ENCODE data around the gene PEX14.

The PEX14 gene

DNA sequence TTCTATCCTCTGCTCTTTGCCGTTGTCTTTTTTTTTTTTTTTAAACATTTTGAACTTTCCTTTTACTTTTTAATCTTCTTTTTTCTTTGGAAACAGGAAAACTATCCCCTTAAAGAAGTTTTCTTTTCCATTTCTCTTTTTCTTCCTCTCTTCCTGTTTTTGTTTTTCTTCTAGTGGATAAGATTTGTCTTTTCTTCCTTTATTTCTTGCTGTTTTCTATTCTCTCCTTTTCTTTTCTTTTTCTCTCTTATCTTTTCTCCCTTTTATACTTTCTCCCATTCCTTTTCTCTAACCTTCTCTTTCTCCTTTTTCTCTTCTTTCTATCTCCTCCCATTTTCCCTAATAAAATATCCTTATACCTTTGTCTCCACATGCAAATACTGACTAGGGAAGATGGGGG lies 46.2 kb downstream of the PEX14 start:
- no peak for DNase-seq

DNA sequence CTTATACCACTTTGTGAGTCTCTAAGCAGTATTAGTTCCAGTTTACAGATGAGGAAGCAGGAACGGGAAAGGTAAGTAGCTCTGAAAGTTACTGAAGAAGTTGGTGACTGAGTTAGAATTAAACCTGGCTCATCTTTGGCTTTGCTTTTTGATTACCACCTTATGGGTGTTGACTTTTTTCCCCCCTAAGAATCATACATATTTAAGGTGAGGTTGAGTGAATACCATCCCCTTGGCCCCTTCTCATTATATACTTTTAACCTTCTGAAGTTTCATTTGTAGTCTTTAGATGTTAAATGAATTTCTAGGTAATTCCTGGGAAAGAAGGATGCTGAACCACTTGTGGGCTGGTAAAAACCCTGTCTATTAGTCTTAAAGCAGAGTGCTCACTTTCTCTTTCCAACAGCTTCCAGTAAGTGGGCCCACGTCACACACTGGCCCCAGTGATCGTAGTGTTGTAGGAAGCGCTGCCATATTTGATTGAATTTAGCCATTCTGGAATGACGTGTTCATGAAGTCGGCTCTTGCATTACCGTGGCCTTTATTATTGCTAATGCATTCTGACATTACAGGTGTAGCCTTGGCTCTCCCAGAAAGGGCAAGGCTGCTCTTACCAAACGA lies 46.9 kb downstream of the PEX14 start:
- DNase-seq = no peak

DNA sequence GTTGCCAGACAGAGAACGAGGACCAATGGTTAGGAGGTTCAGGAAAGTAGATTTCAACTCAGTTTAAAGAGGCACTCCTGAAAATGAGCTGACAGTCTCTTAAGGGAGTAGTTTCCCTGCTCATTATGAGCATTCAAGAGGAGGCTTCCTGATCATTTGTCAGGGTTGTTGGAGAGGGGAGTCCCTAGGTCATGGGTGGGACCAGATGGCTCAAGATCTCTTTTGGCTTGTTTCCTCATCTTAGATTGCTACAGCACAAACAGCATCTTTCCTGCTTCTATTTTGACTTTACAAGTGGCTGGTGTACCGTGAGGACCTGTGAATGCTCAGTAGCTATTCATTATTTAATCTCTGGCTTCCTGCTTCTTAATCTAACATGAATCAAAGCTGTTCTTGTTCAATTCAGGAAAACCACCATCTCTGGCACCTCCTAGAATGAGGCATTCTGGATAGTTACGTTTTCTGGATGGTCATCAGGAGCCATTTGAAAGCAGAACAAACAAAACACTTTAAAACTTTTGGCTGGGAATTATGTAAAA lies 47.6 kb downstream of the PEX14 start:
- no peak for DNase-seq

DNA sequence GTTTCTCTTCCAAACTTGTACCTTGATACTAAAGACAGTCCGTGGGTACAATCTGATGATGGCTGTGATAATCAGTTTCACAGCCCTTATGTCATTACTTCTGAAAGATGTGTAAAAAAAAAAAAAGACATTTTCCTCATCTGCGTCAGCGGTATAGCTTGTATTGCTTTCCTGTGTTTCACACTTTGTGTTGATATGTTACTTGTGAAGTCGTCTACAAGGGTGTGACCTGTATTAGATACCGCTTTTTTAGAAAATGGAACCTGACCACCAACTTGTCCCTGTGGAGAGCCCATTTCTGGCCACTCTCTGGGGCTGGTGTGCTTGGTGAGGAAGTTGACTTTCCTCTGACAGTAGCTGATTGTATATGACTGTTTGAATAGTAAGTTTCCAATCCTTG lies 50.5 kb downstream of the PEX14 start:
- no peak for DNase-seq

DNA sequence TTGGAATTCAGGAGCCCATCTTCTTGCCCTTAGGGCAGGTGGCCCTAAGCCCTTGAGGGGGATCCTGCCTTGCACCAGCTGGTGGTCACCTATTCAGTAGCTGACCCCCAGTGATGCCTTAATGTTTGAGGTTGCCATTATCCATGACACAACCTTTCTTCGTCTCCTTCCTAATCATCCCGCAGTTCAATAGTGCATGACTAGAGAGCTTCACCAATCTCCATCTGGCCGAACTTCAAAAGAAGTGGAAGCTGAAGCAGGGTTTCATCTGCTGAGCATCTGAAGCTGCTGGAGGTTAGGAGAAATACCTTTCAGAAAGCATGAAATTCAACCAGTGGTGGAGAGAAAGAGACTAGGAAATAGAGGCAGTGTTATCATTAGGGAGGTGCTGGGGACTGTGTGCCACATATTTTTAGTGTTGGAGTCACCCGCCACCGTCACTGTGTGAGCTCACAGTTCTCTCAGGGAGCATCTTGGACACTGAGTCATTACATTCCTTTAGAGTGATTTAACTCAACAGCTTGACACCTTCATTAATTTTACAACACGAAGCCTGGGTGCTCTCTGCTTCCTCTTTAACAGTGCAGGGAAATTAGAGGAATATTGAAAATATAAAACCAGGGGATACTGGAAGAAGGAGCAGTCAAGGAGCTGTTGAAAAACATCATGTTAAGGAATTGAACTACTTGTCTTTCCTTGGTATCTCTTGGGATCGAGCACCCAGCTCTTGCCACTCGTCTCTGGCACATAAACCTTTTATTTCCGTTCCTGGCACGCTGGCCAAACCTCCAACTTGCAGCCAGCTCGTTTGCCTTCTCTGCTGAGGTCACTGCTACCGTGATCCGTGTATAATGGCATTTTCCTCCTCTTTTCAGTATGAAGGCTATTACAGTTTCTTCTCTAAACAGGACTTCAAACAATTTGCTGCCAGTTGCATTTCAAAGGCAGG lies 53.6 kb downstream of the PEX14 start:
- no peak for DNase-seq

DNA sequence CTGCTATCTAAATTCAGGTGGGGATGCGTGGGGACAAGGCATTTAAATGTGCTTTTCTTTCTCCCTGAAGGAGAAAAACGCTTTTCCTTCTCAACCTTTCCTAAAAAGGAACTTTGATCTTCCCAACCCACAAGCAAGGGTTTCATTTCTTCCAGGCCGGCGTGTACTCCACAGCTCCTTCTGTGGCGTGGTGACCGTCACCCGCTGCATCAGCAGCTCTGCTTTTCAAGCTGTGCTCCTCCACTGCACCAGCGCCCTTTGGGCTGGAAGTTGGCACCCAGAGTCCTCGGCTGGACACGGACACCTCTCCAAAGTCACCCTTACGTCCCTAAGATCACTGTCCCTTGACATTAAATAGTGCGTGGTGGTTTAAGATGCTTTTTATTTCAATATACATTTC lies 54.3 kb downstream of the PEX14 start:
- no peak for DNase-seq

DNA sequence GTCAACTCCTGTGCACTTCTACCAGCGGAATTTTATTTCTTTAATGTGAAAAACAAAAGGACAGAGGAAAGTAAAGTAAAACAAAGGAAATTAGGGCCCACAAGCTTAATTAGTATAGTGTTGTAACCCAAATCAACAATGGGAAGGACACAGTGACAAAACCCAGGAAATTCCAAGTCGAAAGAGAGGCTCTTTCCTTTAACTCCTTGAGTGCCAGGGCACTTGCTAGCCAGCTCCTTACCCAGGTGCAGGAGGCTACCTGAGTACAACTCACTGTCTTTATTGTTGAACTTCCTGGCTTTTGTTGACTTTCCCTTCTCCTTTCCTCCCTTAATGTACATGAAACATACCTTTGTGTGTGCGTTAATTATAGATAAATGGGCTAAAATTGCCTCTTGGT lies 55.0 kb downstream of the PEX14 start:
- no peak for DNase-seq

DNA sequence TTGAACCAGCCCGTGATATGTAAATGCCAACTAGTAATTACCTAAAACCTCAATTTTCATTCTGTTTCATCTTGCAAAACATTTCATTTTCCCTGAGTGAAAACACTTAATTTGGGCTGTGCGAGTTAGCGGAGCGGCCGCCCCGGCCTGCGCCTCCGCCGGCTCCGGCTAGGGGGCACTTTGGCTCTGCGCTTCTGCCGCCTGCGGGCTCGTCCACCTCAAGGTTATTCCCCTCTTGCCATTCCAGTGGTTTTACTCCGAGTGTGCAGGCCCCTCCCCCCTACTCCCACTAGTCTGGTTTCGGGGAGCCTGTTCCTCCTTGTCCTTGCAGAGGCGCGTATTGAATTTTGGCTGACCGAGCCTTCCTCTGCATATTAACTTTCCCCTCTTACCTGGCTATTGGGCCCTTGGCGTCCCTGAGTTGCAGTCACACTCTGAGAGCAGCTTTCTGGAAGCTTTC lies 55.6 kb downstream of the PEX14 start:
- no peak for DNase-seq

DNA sequence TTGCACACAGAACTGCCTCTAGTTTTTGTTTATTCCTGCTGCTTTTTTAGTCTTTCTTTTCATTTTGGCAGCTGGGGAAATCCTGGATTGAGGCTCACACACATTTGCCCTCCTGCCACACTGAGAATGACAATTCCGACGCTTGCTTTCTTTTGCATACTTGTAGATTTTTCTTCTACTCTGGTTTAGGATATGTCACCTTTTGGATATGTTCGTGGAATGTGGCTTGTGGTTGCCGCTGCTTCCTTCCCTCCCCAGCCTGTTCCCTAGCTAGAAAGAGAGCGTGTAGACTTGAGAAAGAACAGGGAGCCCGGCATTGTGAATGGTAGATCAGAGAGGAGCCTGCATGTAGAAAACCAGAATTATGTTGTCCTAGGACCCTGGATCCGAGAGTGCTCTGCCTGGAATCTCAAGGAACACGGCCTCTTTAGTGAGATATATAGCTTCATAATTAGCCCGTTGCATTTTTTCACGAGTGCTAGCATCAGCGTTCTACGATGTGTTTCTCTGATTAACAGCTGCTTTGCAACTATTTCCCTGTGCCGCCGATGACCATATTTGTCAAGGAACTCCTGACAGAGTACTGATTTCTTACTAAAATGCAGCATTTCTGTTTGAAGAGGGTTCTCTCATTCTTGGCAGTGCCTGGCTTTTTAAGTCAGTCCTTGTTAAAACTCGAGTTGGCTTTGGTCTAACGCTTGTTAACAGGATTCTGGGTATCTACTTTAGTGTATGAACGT lies 56.2 kb downstream of the PEX14 start:
- no peak for DNase-seq

DNA sequence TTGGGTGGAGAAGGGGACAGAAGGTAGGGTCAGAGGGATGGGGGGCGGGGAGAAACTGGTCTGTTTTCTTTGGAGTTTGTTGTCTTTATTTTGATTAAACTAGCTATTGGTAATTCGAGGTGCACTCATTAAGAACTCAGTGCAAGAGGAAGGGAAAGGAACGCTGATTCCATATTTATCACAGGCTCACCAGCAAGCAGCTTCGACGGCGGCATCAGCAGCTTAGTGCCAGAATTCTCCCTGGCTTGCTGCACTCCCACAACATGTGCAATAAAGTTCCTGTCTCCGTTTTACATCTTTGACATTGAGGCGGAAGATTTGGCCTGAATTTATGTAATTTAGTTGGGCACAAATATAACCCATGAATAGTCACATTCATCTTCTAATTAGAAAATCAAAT lies 57.6 kb downstream of the PEX14 start:
- no peak for DNase-seq

DNA sequence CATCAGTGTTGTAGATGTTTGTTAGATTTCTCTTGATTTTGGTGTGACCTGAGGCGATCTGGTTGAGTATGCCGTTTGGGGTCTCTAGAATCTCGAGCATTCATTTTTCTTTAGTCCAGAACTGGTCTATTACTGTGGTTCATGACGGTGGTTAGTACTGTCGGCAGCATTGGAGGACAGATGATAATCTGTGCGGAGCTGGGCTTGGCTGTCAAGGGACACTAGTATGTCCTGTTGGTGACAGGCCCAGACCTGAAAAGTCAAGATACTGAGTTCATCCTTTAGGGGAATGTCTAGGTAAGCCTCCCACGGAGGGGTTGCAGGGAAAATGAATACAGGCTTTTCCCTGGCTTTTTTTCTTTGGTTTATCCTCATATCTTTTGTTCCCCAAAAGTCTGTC lies 59.8 kb downstream of the PEX14 start:
- DNase-seq = no peak

DNA sequence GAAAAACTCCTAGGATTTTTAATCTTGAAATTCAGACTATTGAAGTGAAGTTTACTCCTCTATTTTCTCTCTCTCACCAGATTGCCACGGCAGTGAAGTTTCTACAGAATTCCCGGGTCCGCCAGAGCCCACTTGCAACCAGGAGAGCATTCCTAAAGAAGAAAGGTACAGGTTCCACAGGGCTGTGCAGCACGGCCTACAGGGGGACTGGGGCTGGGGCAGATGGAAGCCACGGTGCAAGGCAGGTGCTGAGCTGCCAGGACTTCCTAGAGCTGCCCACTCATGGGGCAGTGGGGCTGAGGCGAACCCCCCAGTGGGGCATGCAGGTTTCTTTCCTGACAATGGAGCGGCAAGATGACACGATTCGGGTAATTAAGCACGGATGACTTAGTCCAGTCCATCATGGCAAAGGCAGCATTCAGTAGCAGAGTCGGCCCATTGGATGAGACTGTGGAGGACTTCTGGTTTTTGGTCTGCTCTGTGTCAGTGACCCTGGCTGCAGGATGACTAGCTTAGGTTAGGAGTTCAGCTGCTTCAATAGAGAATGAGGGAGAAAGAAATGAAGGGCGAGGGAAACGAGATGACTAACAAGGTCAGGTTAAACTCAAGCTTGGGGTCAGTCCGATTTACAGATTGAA lies 61.5 kb downstream of the PEX14 start:
- no peak for DNase-seq

DNA sequence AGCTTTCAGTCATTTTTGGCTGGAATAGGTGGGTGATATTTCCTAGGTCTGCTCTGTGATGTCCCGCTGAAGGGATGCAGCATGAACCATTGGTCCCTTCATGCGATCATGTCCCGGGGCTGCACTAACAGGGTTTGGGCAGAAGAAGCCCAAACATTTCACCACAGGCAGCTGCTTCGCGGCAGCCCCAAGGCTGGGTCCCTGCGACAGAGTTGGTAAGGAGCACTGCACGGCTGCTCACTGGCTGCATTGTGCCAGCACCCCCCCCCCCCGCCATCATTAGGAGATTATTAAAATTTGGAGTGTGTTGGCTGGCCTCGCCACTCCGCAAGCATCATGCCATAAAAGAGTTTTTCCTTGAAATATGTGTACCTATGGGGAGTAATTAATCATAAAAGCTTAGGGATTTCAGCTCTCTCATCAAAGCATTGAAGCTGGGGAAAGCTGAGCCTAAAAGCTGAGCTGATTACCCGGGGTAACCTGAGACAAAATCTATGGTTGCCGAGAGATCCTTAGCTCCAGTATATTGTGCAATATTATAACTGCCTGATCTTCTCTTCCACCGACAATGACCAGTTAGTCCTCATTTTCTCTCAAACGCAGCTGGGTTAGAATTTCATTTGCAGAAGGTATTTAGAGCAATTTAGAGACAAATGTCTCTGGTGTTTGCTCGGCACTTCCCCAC lies 62.5 kb downstream of the PEX14 start:
- DNase-seq = no peak

DNA sequence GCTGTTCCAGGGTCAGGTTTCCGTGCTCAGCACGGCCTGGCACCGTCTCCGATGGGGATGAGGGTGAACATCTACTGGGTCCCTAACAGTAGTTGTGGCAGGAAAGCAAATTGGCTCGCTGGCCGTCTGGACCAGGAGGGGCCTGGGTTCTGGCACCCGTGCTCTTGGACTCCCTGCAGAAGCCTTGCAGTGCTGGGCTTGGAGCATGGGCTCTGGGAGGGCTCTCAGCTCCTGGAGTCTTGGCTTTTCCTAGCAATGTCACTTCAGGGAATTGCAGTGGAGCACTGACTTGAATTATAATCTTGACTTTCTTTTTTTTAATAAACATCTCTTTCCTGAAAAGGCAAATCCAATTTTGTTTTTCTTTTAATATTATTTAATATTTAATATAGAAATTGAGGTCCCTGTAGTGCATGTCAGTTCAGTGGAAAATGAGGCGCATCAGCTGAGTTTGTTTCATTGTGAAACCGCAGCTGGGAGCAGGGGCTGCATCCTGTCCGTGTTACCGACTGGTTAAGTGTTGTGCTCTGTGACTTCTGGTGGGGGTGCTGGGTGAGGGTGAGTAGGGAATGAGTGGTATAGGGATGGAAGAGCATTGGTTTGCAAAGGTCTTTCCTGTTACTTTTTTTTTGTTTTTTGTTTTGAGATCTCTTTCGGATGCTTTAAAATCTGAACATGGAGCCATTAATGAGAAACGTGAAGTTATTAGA lies 64.1 kb downstream of the PEX14 start:
- no peak for DNase-seq

DNA sequence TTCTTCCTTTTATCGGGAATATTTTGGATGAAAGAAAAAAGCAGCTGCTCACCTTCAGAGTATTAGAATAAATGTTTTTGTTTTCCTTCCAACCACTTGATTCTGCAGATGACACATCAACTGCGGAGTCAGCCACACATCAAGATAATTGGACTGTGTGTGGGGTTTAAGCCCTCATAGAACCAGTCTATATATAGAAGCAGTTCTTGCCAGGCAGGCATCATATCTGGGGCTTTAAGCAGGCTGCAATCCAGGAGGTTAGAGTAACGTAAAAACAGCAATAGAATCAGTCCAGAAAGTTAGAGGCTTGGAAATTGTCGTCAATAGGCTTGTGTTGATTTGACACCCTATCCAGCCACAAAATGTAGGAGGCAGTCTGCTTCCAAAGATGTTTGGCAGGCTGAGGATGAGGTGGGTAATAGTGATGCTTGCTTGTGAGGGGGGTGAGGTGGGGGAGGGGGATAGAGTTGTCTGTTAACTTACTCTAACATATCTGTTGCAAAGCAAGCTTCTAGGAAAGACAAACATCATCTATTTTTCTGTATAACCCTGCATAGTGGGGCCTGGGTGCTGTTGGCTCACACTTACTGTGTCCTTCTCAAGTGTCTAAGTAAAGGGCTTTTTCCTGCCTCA lies 64.8 kb downstream of the PEX14 start:
- no peak for DNase-seq

DNA sequence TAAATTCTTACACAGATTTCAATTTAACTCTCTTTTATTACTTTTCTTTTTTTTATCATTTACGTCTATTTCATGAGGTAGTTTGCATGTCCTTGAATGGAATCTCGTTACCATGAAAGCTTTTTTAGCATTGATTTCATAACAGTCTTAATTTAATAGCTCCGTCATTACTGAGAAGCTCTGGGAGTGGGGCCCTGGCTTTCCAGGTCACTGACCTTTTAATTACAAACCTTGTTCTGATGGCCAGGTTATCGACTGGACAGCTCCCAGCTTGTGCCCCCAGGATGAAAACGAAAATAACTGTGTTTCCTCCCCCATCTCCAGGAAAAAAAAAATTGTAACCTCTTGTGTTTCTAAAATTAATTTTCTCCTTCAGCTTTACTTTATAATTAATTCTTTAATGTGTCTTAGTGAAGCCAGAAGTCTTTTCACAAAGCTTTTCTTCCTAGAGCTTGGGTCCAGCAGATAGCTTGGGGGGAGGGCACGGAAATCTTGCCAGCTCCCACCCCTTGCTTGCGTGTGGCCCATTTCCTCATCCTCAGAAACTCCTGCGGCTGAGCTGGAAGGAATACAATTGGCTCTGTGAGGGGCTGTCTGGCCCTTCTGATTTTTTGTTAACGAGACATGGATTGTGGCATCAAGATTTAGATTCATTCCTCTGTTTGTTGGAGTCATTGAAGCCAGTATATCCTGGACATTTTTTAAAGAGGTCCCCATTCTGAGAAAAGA lies 65.7 kb downstream of the PEX14 start:
- DNase-seq = no peak

DNA sequence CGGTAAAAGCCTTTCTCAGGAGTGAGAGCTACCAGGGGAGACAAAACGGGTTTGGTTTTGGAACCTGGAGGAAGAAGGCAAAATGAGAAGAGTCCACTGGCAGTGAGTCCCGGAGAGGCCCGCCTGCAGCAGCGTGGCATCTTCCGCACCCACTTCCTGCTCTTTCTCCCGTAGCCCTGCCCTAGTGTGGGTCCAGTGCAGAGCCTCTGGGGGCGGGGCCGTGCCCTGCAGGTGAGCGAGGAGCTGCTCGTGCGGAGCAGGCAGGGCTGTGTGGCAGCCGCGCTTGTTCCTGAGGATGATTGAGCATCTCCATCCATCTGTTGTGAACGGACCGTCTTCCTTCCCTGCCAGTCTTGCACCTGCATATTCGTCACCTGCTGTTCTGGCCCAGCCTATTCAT lies 66.5 kb downstream of the PEX14 start:
- no peak for DNase-seq

DNA sequence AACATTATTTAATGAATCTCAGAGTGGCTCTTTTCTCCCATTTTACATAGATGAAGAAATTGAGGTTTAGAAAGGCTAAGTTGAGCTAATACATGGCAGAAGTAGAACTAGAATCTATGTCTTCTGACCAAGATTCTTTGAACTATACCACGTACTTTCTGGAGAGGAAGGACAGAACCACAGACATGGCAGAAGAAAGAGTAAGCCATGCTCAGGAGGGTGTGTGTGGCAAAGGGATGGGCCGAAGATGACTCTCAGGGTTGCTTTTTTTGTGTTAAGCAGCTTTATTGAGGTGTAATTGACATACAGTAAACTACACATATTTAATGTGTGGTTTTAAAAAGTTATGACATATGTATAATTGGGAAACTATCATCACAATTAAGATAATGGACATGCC lies 69.5 kb downstream of the PEX14 start:
- no peak for DNase-seq

DNA sequence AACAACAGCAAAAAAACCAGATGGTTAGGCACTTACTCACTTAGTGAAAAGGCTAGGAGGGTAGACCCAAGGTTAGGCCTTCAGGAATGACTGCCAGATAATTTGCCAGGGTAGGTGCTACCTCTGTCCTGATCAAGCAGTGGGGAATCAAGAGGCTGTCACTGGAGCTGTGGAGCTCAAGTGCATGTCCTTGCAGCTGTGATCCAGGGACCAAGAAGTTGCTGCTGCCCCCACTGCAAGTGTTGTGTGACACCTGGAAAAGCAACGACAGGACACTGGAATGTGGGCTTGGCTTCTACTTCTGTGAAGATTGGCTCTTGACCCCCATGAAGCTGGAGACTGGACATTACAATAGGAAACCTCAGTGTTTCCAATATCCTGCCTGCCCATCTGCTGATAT lies 72.1 kb downstream of the PEX14 start:
- DNase-seq = no peak

DNA sequence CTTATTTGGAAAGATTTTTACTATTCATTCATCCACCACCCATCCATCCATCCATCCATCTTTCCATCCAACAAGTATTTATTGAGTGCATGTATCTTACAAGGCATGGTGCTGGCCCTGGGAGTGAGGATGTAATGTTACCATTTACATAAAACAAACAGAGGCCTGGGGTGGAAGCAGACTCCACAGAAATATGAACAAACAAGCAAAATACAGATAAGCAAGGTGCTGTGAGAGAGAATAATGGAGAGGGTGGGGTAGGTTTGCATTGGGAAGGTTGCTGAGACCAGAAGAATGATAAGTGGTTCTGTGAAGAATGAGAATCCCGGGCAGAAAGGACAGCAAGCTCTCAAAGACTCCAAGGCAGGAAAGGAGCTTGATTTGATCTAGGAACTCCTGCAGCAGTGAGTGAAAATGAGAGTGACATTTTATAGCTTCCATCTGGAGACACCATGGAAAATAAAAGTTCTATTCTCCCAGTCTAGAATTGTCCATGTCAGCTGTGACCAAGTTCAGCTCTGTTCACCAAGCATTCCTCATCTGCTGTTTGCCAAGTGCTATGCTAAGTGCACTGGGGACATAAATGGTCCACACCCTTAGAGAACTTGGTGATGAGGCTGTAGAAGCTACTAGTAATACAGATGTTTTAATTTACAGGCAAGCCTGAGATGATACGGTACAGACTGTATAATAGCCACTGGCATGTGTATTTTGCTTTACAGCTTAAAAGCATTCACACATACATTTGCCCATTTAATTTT lies 75.3 kb downstream of the PEX14 start:
- DNase-seq = no peak
